HG02678 (cell line): ENCODE measurements around the gene ANKRD30B.
"Not testable (repeated sequence)": the region's sequence is repeated elsewhere in the genome, so short reads cannot be mapped to it uniquely, and the experiment has no call there.

Experiments used
- ATAC-seq: cut with Tn5 transposase; IDR thresholded peaks from one replicate; pipeline ENCODE4 v1.9.1; 2021; ENCODE audit warnings: mild to moderate bottlenecking, moderate library complexity; ENCODE audit not compliant: unreplicated experiment

Gene ANKRD30B

DNA sequence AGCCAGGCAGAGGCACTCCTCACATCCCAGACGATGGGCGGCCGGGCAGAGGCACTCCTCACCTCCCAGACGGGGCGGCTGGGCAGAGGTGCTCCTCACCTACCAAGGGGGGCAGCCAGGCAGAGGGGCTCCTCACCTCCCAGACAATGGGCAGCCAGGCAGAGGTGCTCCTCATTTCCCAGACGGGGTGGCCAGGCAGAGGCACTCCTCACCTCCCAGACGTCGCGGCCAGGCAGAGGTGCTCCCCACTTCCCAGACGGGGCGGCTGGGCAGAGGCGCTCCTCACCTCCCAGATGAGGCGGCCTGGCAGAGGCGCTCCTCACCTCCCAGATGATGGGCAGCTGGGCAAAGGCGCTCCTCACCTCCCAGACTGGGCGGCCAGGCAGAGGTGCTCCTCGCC, 107.7 kb downstream of the ANKRD30B start:
- ATAC-seq: not testable (repeated sequence)

DNA sequence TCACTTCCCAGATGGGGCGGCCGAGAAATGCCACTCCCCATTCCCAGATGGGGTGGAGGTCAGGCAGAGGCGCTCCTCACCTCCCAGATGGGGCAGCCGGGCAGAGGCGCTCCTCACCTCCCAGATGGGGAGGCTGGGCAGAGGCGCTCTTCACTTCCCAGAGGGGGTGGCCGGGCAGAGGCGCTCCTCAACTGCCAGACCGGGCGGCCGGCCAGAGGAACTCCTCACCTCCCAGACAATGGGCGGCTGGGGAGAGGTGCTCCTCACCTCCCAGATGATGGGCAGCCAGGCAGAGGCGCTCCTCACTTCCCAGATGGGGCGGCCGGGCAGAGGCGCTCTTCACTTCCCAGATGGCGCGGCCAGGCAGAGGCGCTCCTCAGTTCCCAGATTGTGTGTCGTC, 108.3 kb downstream of the ANKRD30B start:
- ATAC-seq: not testable (repeated sequence)

GRCh38 chr18:14858514-14858913, 110.5 kb downstream of the ANKRD30B start:
- ATAC-seq: not testable (repeated sequence)

- ATAC-seq: not testable (repeated sequence)
Observed at GRCh38 chr18:14859995-14860394, 112.0 kb downstream of the ANKRD30B start.

DNA sequence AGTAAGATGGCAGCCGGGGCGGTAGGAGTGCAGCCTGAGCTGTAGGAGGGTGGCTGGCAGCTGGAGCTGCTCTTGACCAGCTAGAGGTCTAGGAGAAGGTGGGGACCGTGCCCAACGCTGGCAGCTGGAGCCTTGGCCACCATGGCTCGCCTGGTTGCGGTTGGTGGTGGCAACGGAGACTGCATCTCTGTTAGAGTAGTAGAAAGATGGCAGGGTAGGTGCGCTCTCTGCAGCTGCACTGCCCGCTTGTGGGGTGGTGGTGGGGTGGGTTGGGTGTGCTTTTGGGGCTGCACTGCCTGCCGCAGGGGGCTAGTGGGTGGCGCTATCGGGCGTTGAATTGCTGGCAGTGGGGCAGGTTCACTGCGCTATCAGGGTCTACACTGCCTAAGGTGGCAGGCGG, 118.5 kb downstream of the ANKRD30B start:
- ATAC-seq: not testable (repeated sequence)

DNA sequence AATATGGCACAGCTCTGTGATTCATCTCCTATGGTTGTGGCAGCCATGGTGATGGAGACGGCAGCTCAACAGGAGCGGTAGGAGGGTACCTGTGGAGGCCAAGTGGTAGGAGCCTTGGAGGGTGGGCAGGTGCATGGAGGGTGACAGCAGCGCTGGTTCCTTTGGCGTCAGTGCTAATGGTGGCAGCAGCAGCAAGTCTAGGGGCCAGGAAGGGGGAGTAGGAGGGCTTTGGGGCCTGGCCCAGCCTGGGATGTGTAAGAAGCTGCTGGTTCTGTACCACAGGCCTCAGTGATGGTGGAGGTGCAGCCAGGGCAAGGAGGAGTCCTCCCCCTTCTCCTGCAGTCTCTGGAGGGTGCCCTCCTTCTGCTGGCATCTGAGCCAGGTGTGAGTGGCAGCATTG, 120.0 kb downstream of the ANKRD30B start:
- not testable (repeated sequence) for ATAC-seq

GRCh38 chr18:14868825-14869224, 120.9 kb downstream of the ANKRD30B start:
- ATAC-seq: not testable (repeated sequence)

- not testable (repeated sequence) for ATAC-seq
Observed at GRCh38 chr18:14878826-14879225, 130.9 kb downstream of the ANKRD30B start.

GRCh38 chr18:14900435-14900834, 152.5 kb downstream of the ANKRD30B start:
- no peak for ATAC-seq
